GM21576 (cell line): ENCODE data around the gene RPL37.
"Not testable (repeated sequence)": the region's sequence is repeated elsewhere in the genome, so short reads cannot be mapped to it uniquely, and the experiment has no call there.

ENCODE experiments used
- ATAC-seq: cut with Tn5 transposase; IDR thresholded peaks from one replicate; pipeline ENCODE4 v1.9.1; 2021; ENCODE audit warnings: mild to moderate bottlenecking, moderate library complexity; ENCODE audit not compliant: unreplicated experiment

Gene RPL37

DNA sequence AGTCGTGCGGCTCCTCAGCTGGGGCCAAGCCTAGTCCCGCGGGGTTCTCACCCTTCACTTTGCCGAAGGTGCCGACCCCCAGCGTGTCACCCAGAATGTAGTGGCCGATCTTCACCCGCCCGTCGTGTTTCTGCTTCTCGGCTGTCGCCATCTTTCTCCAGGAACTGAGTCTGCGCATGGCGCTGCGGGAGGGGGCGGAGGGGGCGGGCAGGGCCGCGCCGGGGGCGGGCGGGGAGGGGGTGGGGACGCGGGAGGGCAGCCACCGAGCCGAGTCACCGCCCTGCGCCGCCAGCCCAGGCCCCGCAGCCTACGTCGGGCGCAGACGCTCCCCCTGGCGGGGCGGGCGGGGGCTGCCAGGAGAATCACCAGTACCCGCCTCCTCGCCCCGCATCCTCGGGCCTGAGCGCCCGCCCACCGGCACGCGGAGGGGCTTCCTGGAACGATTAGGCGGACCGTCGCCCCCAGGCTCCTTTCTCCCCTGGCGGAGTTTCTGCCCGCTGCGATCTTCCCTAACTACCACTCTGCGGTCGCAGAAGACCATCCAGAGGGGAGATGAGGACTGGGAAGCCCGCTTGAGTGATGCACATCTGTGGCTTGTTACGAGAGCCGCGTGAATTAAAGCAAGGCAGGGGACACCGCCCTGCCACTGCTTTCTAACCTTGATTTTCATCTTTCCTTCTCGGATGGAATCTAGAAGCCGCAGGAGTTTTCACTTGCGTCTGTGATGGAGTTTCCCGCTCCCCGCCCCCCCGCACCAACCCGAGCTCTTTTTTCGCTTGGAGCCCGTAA, 36.8 kb downstream of the RPL37 start, which contains the start of gene PRKAA1:
TSS of gene PRKAA1 (minus strand) at position 363 of the 789 bp plus-strand sequence. CDS start at position 178, 185 bp downstream.
- peak; percentile 93 for ATAC-seq

DNA sequence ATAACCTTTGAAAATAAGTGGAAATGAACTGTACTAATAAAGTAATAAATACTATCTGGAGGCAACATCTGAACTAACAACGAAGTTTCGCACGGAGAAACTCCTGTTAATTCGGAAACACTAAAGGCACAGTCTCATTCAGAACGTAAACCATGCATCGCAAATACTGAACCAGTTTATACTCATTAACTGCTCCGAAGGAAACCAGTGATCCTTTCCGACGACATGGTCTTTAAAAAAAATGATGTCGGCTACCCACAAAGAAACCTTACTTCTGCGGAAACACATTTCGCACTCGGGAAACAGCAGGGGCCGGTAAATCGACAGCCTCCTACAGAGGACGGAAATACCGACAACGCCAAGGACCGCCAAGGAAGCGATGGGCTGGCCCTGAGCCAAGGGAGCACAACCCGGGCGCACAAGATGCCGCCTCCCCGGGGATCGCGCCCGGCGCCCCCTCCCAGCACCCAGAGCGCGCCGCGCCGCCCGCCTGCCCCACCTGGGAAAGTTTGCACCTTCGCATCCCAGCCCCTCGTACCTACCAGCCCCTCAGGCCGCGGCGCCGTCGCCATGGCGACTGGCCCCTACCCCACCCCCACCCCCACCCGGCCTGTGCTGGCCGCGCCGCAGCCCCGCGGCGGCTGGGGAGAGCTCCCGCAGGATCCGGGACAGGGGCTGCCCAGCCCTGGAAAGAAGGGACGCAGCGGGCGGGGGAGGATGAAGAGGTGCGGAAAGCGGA, 37.6 kb downstream of the RPL37 start:
- ATAC-seq = peak; percentile 41

- no peak for ATAC-seq
Measured at GRCh38 chr5:40796487-40796889, 38.5 kb downstream of the RPL37 start.

DNA sequence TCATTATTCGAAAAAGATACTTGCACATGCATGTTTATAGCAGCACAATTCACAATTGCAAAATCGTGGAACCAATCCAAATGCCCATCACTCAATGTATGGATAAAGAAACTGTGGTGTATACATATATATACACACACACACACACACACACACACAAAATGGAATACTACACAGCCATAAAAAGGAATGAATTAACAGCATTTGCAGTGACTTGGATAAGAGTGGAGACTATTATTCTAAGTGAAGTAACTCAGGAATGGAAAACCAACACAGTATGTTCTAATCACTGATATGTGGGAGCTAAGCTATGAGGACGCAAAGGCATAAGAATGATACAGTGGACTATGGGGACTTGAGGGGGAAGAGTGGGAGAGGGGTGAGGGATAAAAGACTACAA, 40.1 kb downstream of the RPL37 start:
- ATAC-seq = not testable (repeated sequence)

DNA sequence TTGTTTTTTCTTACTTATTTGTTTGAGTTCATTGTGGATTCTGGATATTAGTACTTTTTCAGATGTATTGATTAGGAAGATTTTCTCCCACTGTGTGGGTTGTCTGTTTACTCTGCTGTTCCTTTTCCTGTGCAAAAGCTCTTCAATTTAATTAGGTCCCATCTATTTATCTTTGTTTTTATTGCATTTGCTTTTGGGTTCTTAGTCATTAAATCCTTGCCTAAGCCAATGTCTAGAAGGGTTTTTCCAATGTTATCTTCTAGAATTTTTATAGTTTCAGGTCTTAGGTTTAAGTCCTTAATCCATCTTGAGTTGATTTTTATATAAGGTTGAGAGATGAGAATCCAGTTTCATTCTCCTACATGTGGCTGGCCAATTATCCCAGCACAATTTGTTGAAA, 40.7 kb downstream of the RPL37 start:
- ATAC-seq = not testable (repeated sequence)

DNA sequence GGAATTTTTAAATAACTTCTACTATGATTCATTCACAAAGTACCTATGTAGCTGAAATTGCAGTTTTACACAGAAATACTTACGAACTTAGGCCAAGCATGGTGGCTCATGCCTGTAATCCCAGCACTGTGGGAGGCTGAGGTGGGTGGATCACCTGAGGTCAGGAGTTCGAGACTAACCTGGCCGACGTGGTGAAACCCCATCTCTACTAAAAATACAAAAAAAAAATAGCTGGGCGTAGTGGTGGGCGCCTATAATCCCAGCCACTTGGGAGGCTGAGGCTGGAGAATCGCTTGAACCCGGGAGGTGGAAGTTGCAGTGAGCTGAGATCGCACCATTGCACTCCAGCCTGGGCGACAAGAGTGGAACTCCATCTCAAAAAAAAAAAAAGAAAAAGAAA, 42.3 kb downstream of the RPL37 start:
- not testable (repeated sequence) for ATAC-seq

GRCh38 chr5:40791715-40792139, 43.3 kb downstream of the RPL37 start:
- no peak for ATAC-seq

DNA sequence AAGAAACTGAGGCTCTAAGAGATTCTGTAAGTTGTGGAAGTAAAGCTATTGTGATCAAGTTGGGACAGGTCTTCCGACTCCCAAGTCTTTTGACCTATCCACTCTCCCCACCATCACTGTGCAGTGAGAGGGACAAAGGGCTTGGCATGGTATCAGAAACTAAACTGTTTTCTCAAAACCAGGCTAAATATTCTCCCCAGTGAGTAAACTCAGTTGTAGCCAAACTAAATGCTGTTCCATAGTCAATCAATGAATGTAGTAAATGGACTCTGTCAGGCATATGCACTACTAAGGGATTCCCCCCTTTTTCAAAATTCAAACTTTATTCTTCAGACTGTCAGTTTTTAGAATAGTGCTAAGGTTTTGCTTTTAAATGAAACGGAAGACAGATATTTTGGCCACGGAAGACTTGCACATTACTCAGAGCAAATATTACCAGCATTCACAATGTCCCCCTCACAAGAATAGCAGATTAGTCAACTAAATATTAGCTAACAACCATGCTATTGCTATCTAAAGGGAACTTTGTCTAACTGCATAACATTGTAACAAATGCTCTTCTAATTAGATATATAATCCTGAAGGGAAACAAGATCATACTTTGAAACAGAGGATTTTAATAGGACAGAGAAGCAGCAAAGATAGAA, 44.0 kb downstream of the RPL37 start:
- ATAC-seq = no peak

GRCh38 chr5:40788941-40789340, 46.1 kb downstream of the RPL37 start:
- not testable (repeated sequence) for ATAC-seq

DNA sequence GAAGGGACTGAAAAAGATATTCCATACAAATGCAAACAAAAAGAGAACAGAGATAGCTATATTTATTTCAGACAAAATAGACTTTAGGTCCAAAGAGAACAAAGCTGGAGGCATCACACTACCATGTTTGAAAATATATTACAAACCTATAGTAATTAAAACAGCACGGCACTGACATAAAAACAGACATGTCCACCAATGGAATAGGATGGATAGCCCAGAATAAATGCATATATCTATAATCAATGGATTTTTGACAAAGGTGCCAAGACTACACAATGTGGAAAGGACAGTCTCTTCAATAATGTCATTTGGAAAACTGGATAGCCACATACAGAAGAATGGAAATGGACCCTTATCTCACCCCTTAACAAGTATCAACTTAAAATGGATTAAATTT, 47.0 kb downstream of the RPL37 start:
- ATAC-seq = no peak

GRCh38 chr5:40786664-40787063, 48.4 kb downstream of the RPL37 start:
- ATAC-seq = not testable (repeated sequence)

DNA sequence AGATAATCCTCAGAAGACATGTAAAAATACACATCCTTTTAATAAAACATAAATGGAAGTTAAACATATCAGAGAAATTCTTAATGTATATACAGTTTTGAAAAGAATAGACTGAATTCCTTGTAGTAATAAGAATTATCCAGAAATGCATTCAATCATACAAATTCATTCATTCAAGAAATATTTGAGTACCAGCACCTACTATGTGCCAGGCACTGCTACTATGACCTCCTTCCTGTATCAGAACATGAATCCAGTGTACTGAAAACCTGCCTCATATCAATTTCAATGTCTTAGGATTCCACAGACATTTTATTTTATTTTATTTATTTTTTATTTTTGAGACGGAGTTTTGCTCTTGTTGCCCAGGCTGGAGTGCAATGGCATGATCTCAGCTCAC, 50.1 kb downstream of the RPL37 start:
- no peak for ATAC-seq

GRCh38 chr5:40784027-40784653, 50.9 kb downstream of the RPL37 start:
- no peak for ATAC-seq

DNA sequence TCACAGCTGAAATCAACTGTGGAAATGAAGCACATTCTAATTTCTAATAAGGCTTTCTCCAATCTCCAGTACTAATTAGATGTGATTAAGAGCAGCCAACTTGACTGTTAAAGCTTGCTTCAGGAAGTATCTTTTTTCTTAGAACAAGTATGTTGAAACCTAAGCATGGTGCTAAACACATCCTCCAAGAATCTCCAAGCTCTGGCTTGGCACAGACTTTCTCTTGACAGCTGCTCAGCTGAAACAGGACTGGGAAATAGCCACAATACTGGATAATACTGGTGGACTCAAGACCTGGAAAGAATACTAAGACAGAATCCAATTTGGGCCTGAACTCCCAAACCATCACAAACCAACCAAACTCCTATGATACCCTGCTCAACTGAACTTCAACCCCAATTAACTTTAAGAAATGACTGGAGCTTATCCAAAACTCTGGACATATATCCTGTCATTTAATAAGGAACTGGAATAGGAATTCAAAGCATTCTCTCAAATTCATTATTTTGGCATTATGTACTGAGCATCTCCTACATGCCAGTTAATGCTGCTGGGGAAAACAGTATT, 53.1 kb downstream of the RPL37 start:
- ATAC-seq = no peak

- ATAC-seq = no peak
Measured at GRCh38 chr5:40780858-40781257, 54.2 kb downstream of the RPL37 start.

GRCh38 chr5:40780199-40780598, 54.8 kb downstream of the RPL37 start:
- no peak for ATAC-seq

DNA sequence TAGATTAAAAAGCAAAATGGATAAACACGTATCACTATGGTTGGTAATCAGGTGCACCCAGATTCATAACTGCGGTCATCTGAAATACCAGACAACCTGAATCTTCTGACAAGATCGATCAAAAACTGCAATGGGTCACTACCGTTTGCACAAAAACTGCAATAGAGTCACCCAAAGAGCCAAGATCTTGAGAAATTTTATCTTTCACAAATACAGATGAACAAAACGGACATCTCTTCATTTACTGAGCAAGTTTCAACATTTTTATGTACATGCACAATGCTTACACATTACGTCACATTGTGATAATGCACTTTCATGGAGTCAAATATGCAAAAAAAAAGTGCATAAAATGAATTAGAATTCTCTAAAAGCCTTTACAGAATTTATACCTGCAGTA, 55.5 kb downstream of the RPL37 start:
- ATAC-seq = no peak

- no peak for ATAC-seq
Measured at GRCh38 chr5:40778133-40778532, 56.9 kb downstream of the RPL37 start.

DNA sequence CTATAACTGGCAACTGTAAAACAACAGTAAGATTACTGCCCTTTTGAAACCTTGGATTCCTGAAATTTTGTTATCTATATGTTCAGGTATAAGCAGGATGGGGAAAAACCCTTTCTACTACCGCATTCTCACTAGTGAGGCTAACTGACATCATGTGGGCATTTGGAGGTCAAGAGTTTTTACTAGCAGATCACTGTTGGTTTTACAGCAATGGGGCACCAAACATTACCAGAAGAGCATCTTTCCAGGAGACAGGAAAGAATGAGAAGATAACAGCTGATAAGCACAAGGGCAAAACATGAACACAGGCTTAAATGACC, 58.4 kb downstream of the RPL37 start:
- no peak for ATAC-seq

GRCh38 chr5:40775846-40776657, 59.0 kb downstream of the RPL37 start:
- ATAC-seq = no peak
